HepG2 (cell line): ENCODE data around the gene MALRD1. TPM values are rescaled to one million over a fixed set of nuclear protein-coding genes. Genes with fewer than 3 reads are reported as not detected.

Experiments used
- BCL3 ChIP-seq: sonication (generic); formaldehyde crosslinking; IDR thresholded peaks from 2 replicates; pipeline ENCODE4 v1.5.1; 2020; ENCODE audit warnings: mild to moderate bottlenecking, missing genetic modification reagents, moderate library complexity
- BRD4 ChIP-seq: sonication (generic); formaldehyde crosslinking; IDR thresholded peaks from 2 replicates; pipeline ENCODE4 v1.4.0; 2020; ENCODE audit warnings: missing genetic modification reagents
- CEBPZ ChIP-seq: IDR thresholded peaks from 2 replicates; pipeline ENCODE4 v1.6.1; 2012; ENCODE audit warnings: low read length, improper control_type of control experiment
- CERS6 ChIP-seq: sonication (generic); formaldehyde crosslinking; IDR thresholded peaks from 2 replicates; pipeline ENCODE4 v1.5.0; 2020; ENCODE audit warnings: missing genetic modification reagents
- FOXP1 ChIP-seq, 2 experiments: fragments of 450-650 bp in 1 of 2; IDR thresholded peaks; 2 replicates each; pipeline ENCODE4 v1.6.1; 2017 to 2018; ENCODE audit warnings: antibody characterized with exemption in 1 of 2
- HNF4G ChIP-seq, 2 experiments: sonication (generic) in 1 of 2; formaldehyde crosslinking in 1 of 2; IDR thresholded peaks; 2 replicates each; pipeline versions ENCODE4 v1.4.0 to v1.6.1; 2011 to 2020; ENCODE audit warnings: borderline replicate concordance in 2 of 2, low read depth in 2 of 2, mild to moderate bottlenecking in 2 of 2, low read length in 1 of 2, missing genetic modification reagents in 1 of 2, moderate library complexity in 1 of 2
- IKZF1 ChIP-seq: fragments of 450-650 bp; IDR thresholded peaks from 2 replicates; pipeline ENCODE4 v1.7.1; 2016
- MYNN ChIP-seq: sonication (generic); formaldehyde crosslinking; IDR thresholded peaks from 2 replicates; pipeline ENCODE4 v1.4.0; 2020; ENCODE audit warnings: mild to moderate bottlenecking, low read depth, missing genetic modification reagents
- NFIC ChIP-seq: IDR thresholded peaks from 2 replicates; pipeline ENCODE4 v1.6.1; 2012; ENCODE audit warnings: mild to moderate bottlenecking, low read length, inconsistent platforms
- NONO ChIP-seq, 2 experiments: fragments of 450-650 bp in 1 of 2; sonication (generic) in 1 of 2; formaldehyde crosslinking in 1 of 2; IDR thresholded peaks in 1 of 2; conservative IDR thresholded peaks in 1 of 2; 2 replicates each; pipeline versions ENCODE4 v1.6.1 to v1.8.0; 2017 to 2022; ENCODE audit warnings: mild to moderate bottlenecking in 1 of 2, missing genetic modification reagents in 1 of 2, moderate library complexity in 1 of 2
- PLRG1 ChIP-seq: fragments of 450-650 bp; conservative IDR thresholded peaks from 2 replicates; pipeline ENCODE4 v1.6.1; 2016
- RELA ChIP-seq: sonication (generic); formaldehyde crosslinking; IDR thresholded peaks from 2 replicates; pipeline ENCODE4 v1.4.0; 2020; ENCODE audit warnings: missing genetic modification reagents
- TCF12 ChIP-seq, 2 experiments: fragments of 450-650 bp in 1 of 2; sonication (generic) in 1 of 2; formaldehyde crosslinking in 1 of 2; IDR thresholded peaks; 2 replicates each; pipeline versions ENCODE4 v1.6.1 to v1.8.0; 2017 to 2022; ENCODE audit warnings: antibody characterized with exemption in 1 of 2, mild to moderate bottlenecking in 1 of 2, missing genetic modification reagents in 1 of 2, moderate library complexity in 1 of 2
- TRIM22 ChIP-seq: fragments of 450-650 bp; IDR thresholded peaks from 2 replicates; pipeline ENCODE4 v1.6.1; 2017
- ZNF616 ChIP-seq: sonication (generic); formaldehyde crosslinking; IDR thresholded peaks from 2 replicates; pipeline ENCODE4 v1.5.0; 2020; ENCODE audit warnings: low read depth, mild to moderate bottlenecking, missing genetic modification reagents
- polyA plus RNA-seq, 8 experiments: library from polyadenylated mRNA; depleted of rRNA in 3 of 8; stranded (reverse) in 7 of 8; unstranded in 1 of 8; fragments of >200 nt; fragmentation: Illumina TruSeq in 4 of 8; extraction: Trizol in 4 of 8; gene quantifications; 2 replicates each; pipeline versions ENCODE4 v1.2.1 to v1.2.3, GENCODE V29; 2011 to 2016; ENCODE audit warnings: low read depth in 4 of 8, missing spikeins in 1 of 8, mixed read lengths in 1 of 8; ENCODE audit not compliant: insufficient read depth in 1 of 8
- total RNA-seq, 5 experiments: library from RNA; depleted of rRNA; stranded (reverse); fragments of >200 nt; fragmentation: Illumina TruSeq; extraction: Trizol; gene quantifications; 2 replicates each; pipeline ENCODE4 v1.2.3, GENCODE V29; 2016; ENCODE audit warnings: low read depth in 1 of 5

The MALRD1 gene
- total and polyA plus RNA-seq, 2 of the 13 experiments (the other 11 are each of a cell fraction or from before 2014, with no cell fraction given): 5.7 to 15.4 TPM

- TF ChIP-seq CEBPZ: no peak
- 0 out of 2 replicates have a peak, but pooled peaks have one; percentile 60 for TF ChIP-seq PLRG1
- TF ChIP-seq TRIM22: 0 out of 2 replicates have a peak, but pooled peaks have one; percentile 21
- TF ChIP-seq ZNF616 (CRISPR knock-in tag): no peak
- no peak for TF ChIP-seq BRD4 (CRISPR knock-in tag)
- no peak for TF ChIP-seq MYNN (CRISPR knock-in tag)
- no peak for TF ChIP-seq HNF4G (IDR thresholded peaks at IDR 0.05; ENCODE audit: borderline replicate concordance, low read depth, low read length)
- TF ChIP-seq HNF4G (CRISPR knock-in tag; IDR thresholded peaks at IDR 0.05; ENCODE audit: borderline replicate concordance, low read depth): no peak
- TF ChIP-seq BCL3: no peak
- no peak for TF ChIP-seq CERS6 (CRISPR knock-in tag)
- peak; percentile 53; the same call in 1 of the 2 replicates for TF ChIP-seq IKZF1
- TF ChIP-seq FOXP1 (IDR thresholded peaks at IDR 0.05): peak; percentile 36; the same call in 1 of the 2 replicates
- no peak for TF ChIP-seq FOXP1 (CRISPR knock-in tag; IDR thresholded peaks at IDR 0.05)
- TF ChIP-seq NONO (IDR thresholded peaks at IDR 0.05): no peak
- TF ChIP-seq NONO (CRISPR knock-in tag; conservative IDR thresholded peaks at IDR 0.05): no peak
- TF ChIP-seq TCF12 (IDR thresholded peaks at IDR 0.05): no peak
- no peak for TF ChIP-seq TCF12 (CRISPR knock-in tag; IDR thresholded peaks at IDR 0.05)
- TF ChIP-seq NFIC: no peak
- TF ChIP-seq RELA (CRISPR knock-in tag): no peak
These were observed 658.3 kb downstream of the MALRD1 start (continued) for GRCh38 chr10:19706904-19707303.
